ENCODE measurements around the gene SCD5. TPM values are rescaled to one million over a fixed set of nuclear protein-coding genes. Genes with fewer than 3 reads are reported as not detected.

Gene SCD5
- total and polyA plus RNA-seq, 2 of the 8 experiments (the other 6 are each of a cell fraction or from before 2014, with no cell fraction given), result 0.92 to 1.2 TPM

- Histone ChIP-seq H2BK120ac (replicated peaks; ENCODE audit: low read depth, low read length) (no peak overlapping the region), H3K23ac (ENCODE audit: insufficient read length) (no peak overlapping the region), H3K79me2 (ENCODE audit: control insufficient read depth in 1 of 2, insufficient read depth in 2 of 2, low read length in 2 of 2) (no peaks in the 10 kb centered on the region), H3K9me3 (ENCODE audit: insufficient read depth in 2 of 2, low read depth in 1 of 2, low read length in 1 of 2) (no peaks in the 10 kb centered on the region), H3K56ac (replicated peaks; ENCODE audit: insufficient read length, low read depth, low read length) (no peak overlapping the region), H2AFZ (ENCODE audit: low read length) (no peak overlapping the region), H4K20me1 (replicated peaks in 1 of 2; ENCODE audit: control insufficient read depth in 1 of 2, insufficient read depth in 2 of 2, low read length in 2 of 2) (no peaks in the 10 kb centered on the region), H3K27ac (ENCODE audit: low read depth, low read length) (no peak overlapping the region), H2AK5ac (ENCODE audit: low read depth, low read length) (no peak overlapping the region), H2BK5ac (ENCODE audit: low read depth, low read length) (no peak overlapping the region), H2BK12ac (ENCODE audit: low read depth, low read length) (no peak overlapping the region; the same call in 1 of the 2 replicates), H3K9ac (replicated peaks in 1 of 4; ENCODE audit: extremely low read depth in 1 of 4, low read depth in 3 of 4, low read length in 3 of 4) (no peak overlapping the region), H3K4ac (replicated peaks; ENCODE audit: insufficient read length, low read depth, low read length) (no peak overlapping the region), H3K79me1 (ENCODE audit: low read depth, low read length) (no peaks in the 10 kb centered on the region), H3K14ac (ENCODE audit: insufficient read length) (no peak overlapping the region), H2BK15ac (ENCODE audit: low read length) (no peak overlapping the region), H2BK20ac (ENCODE audit: low read length) (no peak overlapping the region), H4K8ac (ENCODE audit: extremely low read depth, insufficient read depth, low read length) (no peak overlapping the region), H4K91ac (replicated peaks; ENCODE audit: insufficient read length, low read length) (no peak overlapping the region), H3K36me3 (ENCODE audit: control insufficient read depth in 2 of 4, insufficient read depth in 4 of 4, low read length in 3 of 4) (no peaks in the 10 kb centered on the region), H4K5ac (ENCODE audit: insufficient read length, low read depth, low read length) (no peak overlapping the region), H3K4me3 (ENCODE audit: extremely low read depth in 1 of 4, insufficient read depth in 2 of 4, low read depth in 3 of 4, low read length in 4 of 4) (no peak overlapping the region), H3K23me2 (ENCODE audit: low read depth, low read length) (no peaks in the 10 kb centered on the region), H3K27me3 (replicated peaks in 1 of 4; ENCODE audit: control insufficient read depth in 3 of 4, extremely low read depth in 1 of 4, insufficient read depth in 3 of 4, low read length in 3 of 4) (no peaks in the 10 kb centered on the region), H3K18ac (ENCODE audit: extremely low read depth, low read length) (no peak overlapping the region; the same call in 1 of the 2 replicates), H3K4me2 (ENCODE audit: insufficient read depth in 1 of 2, low read depth in 2 of 2, low read length in 2 of 2) (no peak overlapping the region; a peak in 1 of 4 replicates), H3K4me1 (replicated peaks in 1 of 4; ENCODE audit: control insufficient read depth in 3 of 4, insufficient read depth in 4 of 4, low read length in 3 of 4) (peaks cover 0 to 12% (median 8%) of the 10 kb centered on the region in 4 experiments; a peak in 3 of 7 replicates)
- ChIA-PET CTCF (ENCODE audit: partially characterized antibody) (interaction anchor here (1.0 to 1.6 kb wide), 2 partner anchors 10 to 40 kb away, joined by 4 read pairs; no protein-coding TSS in a partner anchor), POLR2A (ENCODE audit: partially characterized antibody) (interaction anchor here (1.1 kb wide), 1 partner anchor 233 kb away, joined by 5 read pairs; no protein-coding TSS in a partner anchor)
- 82% methylated on average over 2 of the region's 2 CpGs; no CpG with 5 or more reads in 1 of the 2 experiments for WGBS, 2 experiments (ENCODE audit: extremely low coverage in 1 of 2, insufficient coverage in 1 of 2, insufficient read length in 1 of 2, insufficient replicate concordance in 2 of 2, low coverage in 1 of 2, low lambda C conversion rate in 2 of 2, missing lambda C conversion rate in 1 of 2)
- FAIRE-seq (no peak), DNase-seq (ENCODE audit: low read depth in 1 of 2, low spot score in 2 of 2) (no peak)
- TF ChIP-seq YY1 (IDR thresholded peaks at IDR 0.05; ENCODE audit: low read depth, low read length) (no peak), RBBP5 (IDR thresholded peaks at IDR 0.05; ENCODE audit: borderline replicate concordance, low read depth, low read length) (no peak), EZH2 (IDR thresholded peaks at IDR 0.05; ENCODE audit: low read depth, low read length, severe bottlenecking) (no peak), MAFK (IDR thresholded peaks at IDR 0.05; ENCODE audit: low read depth, low read length) (no peak), GTF2F1 (IDR thresholded peaks at IDR 0.05; ENCODE audit: borderline replicate concordance, low read depth, low read length) (no peak)
These were observed 100.2 kb downstream of the SCD5 start for GRCh38 chr4:82698412-82698811.
